Measurements from ENCODE around the gene KIF5C.

Gene KIF5C

GRCh38 chr2:149015501-149015900, 140.5 kb downstream of the KIF5C start:
- TF ChIP-seq ZFP30 (CRISPR knock-in tag; IDR thresholded peaks at IDR 0.05) (no peak), POU6F1 (CRISPR knock-in tag; IDR thresholded peaks at IDR 0.05; ENCODE audit: borderline replicate concordance, low read depth) (no peak), ZNF8 (CRISPR knock-in tag; IDR thresholded peaks at IDR 0.05) (no peak), CSDC2 (CRISPR knock-in tag; IDR thresholded peaks at IDR 0.05) (no peak), PPARA (CRISPR knock-in tag; IDR thresholded peaks at IDR 0.05; ENCODE audit: borderline replicate concordance) (no peak), BACH2 (CRISPR knock-in tag; IDR thresholded peaks at IDR 0.05; ENCODE audit: borderline replicate concordance) (no peak), ZFP3 (CRISPR knock-in tag; IDR thresholded peaks at IDR 0.05) (no peak), TCF4 (CRISPR knock-in tag; IDR thresholded peaks at IDR 0.05; ENCODE audit: borderline replicate concordance) (no peak), CSRNP3 (CRISPR knock-in tag; IDR thresholded peaks at IDR 0.05) (no peak), ISL1 (CRISPR knock-in tag; IDR thresholded peaks at IDR 0.05) (no peak), TOX (CRISPR knock-in tag; IDR thresholded peaks at IDR 0.05; ENCODE audit: borderline replicate concordance) (no peak), SNAI2 (CRISPR knock-in tag; IDR thresholded peaks at IDR 0.05) (no peak), ARNTL (CRISPR knock-in tag; IDR thresholded peaks at IDR 0.05; ENCODE audit: borderline replicate concordance, low read depth) (no peak), RARB (CRISPR knock-in tag; IDR thresholded peaks at IDR 0.05) (no peak), ZNF565 (CRISPR knock-in tag; conservative IDR thresholded peaks at IDR 0.05; ENCODE audit: low read depth) (no peak)

DNA sequence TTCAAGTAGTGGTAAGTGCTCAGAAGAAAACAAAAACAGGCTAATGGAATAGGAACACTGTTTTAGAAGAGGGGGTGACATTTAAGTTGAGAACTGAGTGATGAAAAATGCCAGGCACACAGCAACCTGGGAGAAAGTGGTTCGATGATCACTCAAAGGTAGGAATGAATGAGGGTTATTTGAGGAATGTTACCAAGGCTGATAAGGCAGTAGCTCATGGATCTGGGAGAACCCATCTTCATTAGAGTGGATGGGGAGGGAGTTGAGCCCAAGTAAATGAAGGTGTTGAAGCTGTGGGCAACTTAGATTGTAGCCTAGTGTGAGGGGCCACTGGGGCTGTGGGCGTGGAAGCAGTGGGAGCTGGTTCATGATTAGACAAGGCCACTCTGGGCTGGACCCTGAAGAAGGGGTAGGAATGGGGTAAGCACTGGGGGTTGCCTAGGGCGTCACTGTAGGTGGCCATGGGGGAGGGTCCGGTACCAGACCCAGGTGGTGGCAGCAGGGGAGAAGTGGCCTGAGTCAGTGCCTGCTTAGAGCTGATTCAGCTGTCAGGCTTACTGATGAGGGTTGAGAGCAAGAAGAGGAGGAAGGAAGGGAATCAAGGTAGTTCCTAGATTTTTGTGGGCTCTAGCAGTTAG, 141.0 kb downstream of the KIF5C start:
- no peak for TF ChIP-seq ZFP30 (CRISPR knock-in tag; IDR thresholded peaks at IDR 0.05)
- no peak for TF ChIP-seq SNAI2 (CRISPR knock-in tag; IDR thresholded peaks at IDR 0.05)
- no peak for TF ChIP-seq CSDC2 (CRISPR knock-in tag; IDR thresholded peaks at IDR 0.05)
- TF ChIP-seq ZC3H10 (CRISPR knock-in tag; IDR thresholded peaks at IDR 0.05) = no peak
- no peak for TF ChIP-seq RARB (CRISPR knock-in tag; IDR thresholded peaks at IDR 0.05)
- TF ChIP-seq TSHZ2 (CRISPR knock-in tag; IDR thresholded peaks at IDR 0.05) = no peak
- TF ChIP-seq CREB5 (CRISPR knock-in tag; IDR thresholded peaks at IDR 0.05; ENCODE audit: low read depth) = no peak
- TF ChIP-seq PPARA (CRISPR knock-in tag; IDR thresholded peaks at IDR 0.05; ENCODE audit: borderline replicate concordance) = no peak
- TF ChIP-seq CSRNP3 (CRISPR knock-in tag; IDR thresholded peaks at IDR 0.05) = no peak
- TF ChIP-seq ZNF8 (CRISPR knock-in tag; IDR thresholded peaks at IDR 0.05) = no peak
- no peak for TF ChIP-seq POU6F1 (CRISPR knock-in tag; IDR thresholded peaks at IDR 0.05; ENCODE audit: borderline replicate concordance, low read depth)
- TF ChIP-seq PATZ1 (CRISPR knock-in tag; IDR thresholded peaks at IDR 0.05; ENCODE audit: borderline replicate concordance) = no peak
- no peak for TF ChIP-seq ARNTL (CRISPR knock-in tag; IDR thresholded peaks at IDR 0.05; ENCODE audit: borderline replicate concordance, low read depth)
- TF ChIP-seq OSR1 (CRISPR knock-in tag; IDR thresholded peaks at IDR 0.05) = no peak
- no peak for TF ChIP-seq ZNF70 (CRISPR knock-in tag; IDR thresholded peaks at IDR 0.05)
- no peak for ATAC-seq

More at GRCh38 chr2:149015501-149015900, 140.5 kb downstream of the KIF5C start:
- no peak for ATAC-seq

Data from SK-N-SH treated with all-trans-retinoic acid at 6 μM for 48 hours (cell line).